DND-41 (cell line): ENCODE measurements around the gene DGKB.

Experiments
- CTCF ChIP-seq: IDR thresholded peaks from 2 replicates; pipeline ENCODE4 v1.5.1; 2012; ENCODE audit warnings: borderline replicate concordance, low read length, moderate library complexity, mild to moderate bottlenecking; ENCODE audit not compliant: poor library complexity, severe bottlenecking; ENCODE audit errors: extremely low read depth
- EZH2 ChIP-seq: IDR thresholded peaks from 3 replicates; pipeline ENCODE4 v1.6.1; 2012; ENCODE audit warnings: borderline replicate concordance, low read depth, mild to moderate bottlenecking, moderate library complexity, low read length, inconsistent platforms; ENCODE audit not compliant: severe bottlenecking

- TF ChIP-seq CTCF (no peak), EZH2 (no peak)
These were observed 326.0 kb downstream of the DGKB start for GRCh38 chr7:14576578-14576977.
